ENCODE results near the gene LCMT1. TPM values are rescaled to one million over a fixed set of nuclear protein-coding genes. Genes with fewer than 3 reads are reported as not detected.
"Not testable (repeated sequence)": the region's sequence is repeated elsewhere in the genome, so short reads cannot be mapped to it uniquely, and the experiment has no call there.

LCMT1 gene
- total RNA-seq: 10 to 100 TPM; 31.7 to 34.8 TPM
- polyA plus RNA-seq: 10 to 100 TPM; 21.0 to 30.3 TPM
- long read RNA-seq, donor 1, transcript LCMT1-209 (2 exons, 517 nt): major isoform, 12 of 29 reads
- long read RNA-seq, donor 1, transcript LCMT1-203 (11 exons, 1,368 nt): minor isoform, 8 of 29 reads
- long read RNA-seq, donor 1, partial matches to known transcripts: 6 of 29 reads
- long read RNA-seq, donor 1, other reads (novel, unspliced or antisense): 0 of 29 reads
- long read RNA-seq, donor 2, partial matches to known transcripts: 0 of 8 reads
- long read RNA-seq, donor 2, other reads (novel, unspliced or antisense): 0 of 8 reads
- long read RNA-seq, donor 3, transcript LCMT1-209 (2 exons, 517 nt): major isoform, 14 of 18 reads
- long read RNA-seq, donor 3, partial matches to known transcripts: 0 of 18 reads
- long read RNA-seq, donor 3, other reads (novel, unspliced or antisense): 0 of 18 reads
- long read RNA-seq, donor 4, transcript LCMT1-209 (2 exons, 517 nt): major isoform, 10 of 12 reads
- long read RNA-seq, donor 4, partial matches to known transcripts: 0 of 12 reads
- long read RNA-seq, donor 4, other reads (novel, unspliced or antisense): 0 of 12 reads
- long read RNA-seq, donor 5, transcript LCMT1-203 (11 exons, 1,368 nt): major isoform, 17 of 33 reads
- long read RNA-seq, donor 5, transcript LCMT1-209 (2 exons, 517 nt): minor isoform, 13 of 33 reads
- long read RNA-seq, donor 5, partial matches to known transcripts: 0 of 33 reads
- long read RNA-seq, donor 5, other reads (novel, unspliced or antisense): 0 of 33 reads

- peak within 1 kb of the TSS; percentile 69 for H3K4me3 ChIP-seq
- H3K27me3 ChIP-seq (ENCODE audit: control insufficient read depth in 3 of 3, insufficient read depth in 3 of 3, low read length in 2 of 3): no peaks in the 10 kb centered on the region
- H3K36me3 ChIP-seq (ENCODE audit: control insufficient read depth in 4 of 4, insufficient read depth in 4 of 4, low read length in 4 of 4): peaks cover 2 to 7% (median 3%) of the 10 kb centered on the region in 4 donors
- DNase-seq (peak; percentile 95 to 99 (median 99)), ATAC-seq (ENCODE audit: insufficient read depth, low FRiP score) (peak; percentile 87)
- peak within 1 kb of the TSS; percentile 82 to 95 for H3K27ac ChIP-seq (ENCODE audit: low read depth in 1 of 2, low read length in 1 of 2)
- H3K9me3 ChIP-seq (ENCODE audit: control insufficient read depth in 4 of 4, insufficient read depth in 3 of 4, low read length in 3 of 4): no peaks in the 10 kb centered on the region
- no peak for TF ChIP-seq CTCF (IDR thresholded peaks at IDR 0.05; ENCODE audit: control extremely low read depth, extremely low read depth)
- peak within 1 kb of the TSS; percentile 84 to 88 for H3K9ac ChIP-seq (ENCODE audit: insufficient read depth in 1 of 2, low read length in 2 of 2)
- peaks cover 0 to 29% (median 6%) of the 10 kb centered on the region in 5 donors for H3K4me1 ChIP-seq (ENCODE audit: control insufficient read depth in 5 of 5, insufficient read depth in 5 of 5, low read length in 5 of 5)
- 0% methylated on average over 55 of the region's 55 CpGs for WGBS, 2 donors
Measured at GRCh38 chr16:25111403-25112166, at the start of gene LCMT1. Gene LCMT1 (plus strand): TSS chr16:25111742. CDS start chr16:25111884, 142 bp downstream.

GRCh38 chr16:25063102-25063501 lies 48.4 kb upstream of the LCMT1 start:
- DNase-seq: no peak
- H3K9ac ChIP-seq (ENCODE audit: insufficient read depth in 1 of 2, low read length in 2 of 2): no peak overlapping the region
- H3K36me3 ChIP-seq (ENCODE audit: control insufficient read depth in 4 of 4, insufficient read depth in 4 of 4, low read length in 4 of 4): no peaks in the 10 kb centered on the region
- no peak for TF ChIP-seq CTCF (IDR thresholded peaks at IDR 0.05; ENCODE audit: control extremely low read depth, extremely low read depth)
- no peaks in the 10 kb centered on the region for H3K27me3 ChIP-seq (ENCODE audit: control insufficient read depth in 3 of 3, insufficient read depth in 3 of 3, low read length in 2 of 3)
- peaks cover 0 to 2% (median 0%) of the 10 kb centered on the region in 4 donors for H3K9me3 ChIP-seq (ENCODE audit: control insufficient read depth in 4 of 4, insufficient read depth in 3 of 4, low read length in 3 of 4)
- peaks cover 0 to 11% (median 3%) of the 10 kb centered on the region in 5 donors for H3K4me1 ChIP-seq (ENCODE audit: control insufficient read depth in 5 of 5, insufficient read depth in 5 of 5, low read length in 5 of 5)
- peak overlapping the region in 1 of 2 donors; percentile 82 for H3K27ac ChIP-seq (ENCODE audit: low read depth in 1 of 2, low read length in 1 of 2)
- WGBS, 2 donors: 48 to 58% methylated on average over 3 of the region's 3 CpGs
- ATAC-seq (ENCODE audit: insufficient read depth, low FRiP score): no peak
- no peak overlapping the region for H3K4me3 ChIP-seq

- DNase-seq (no peak), ATAC-seq (ENCODE audit: insufficient read depth, low FRiP score) (no peak)
- Histone ChIP-seq H3K36me3 (ENCODE audit: control insufficient read depth in 4 of 4, insufficient read depth in 4 of 4, low read length in 4 of 4) (no peaks in the 10 kb centered on the region), H3K4me3 (no peak overlapping the region), H3K9ac (ENCODE audit: insufficient read depth in 1 of 2, low read length in 2 of 2) (no peak overlapping the region), H3K27ac (ENCODE audit: low read depth in 1 of 2, low read length in 1 of 2) (peak overlapping the region in 1 of 2 donors; percentile 82), H3K9me3 (ENCODE audit: control insufficient read depth in 4 of 4, insufficient read depth in 3 of 4, low read length in 3 of 4) (peaks cover 0 to 2% (median 0%) of the 10 kb centered on the region in 4 donors), H3K4me1 (ENCODE audit: control insufficient read depth in 5 of 5, insufficient read depth in 5 of 5, low read length in 5 of 5) (peaks cover 0 to 11% (median 3%) of the 10 kb centered on the region in 5 donors), H3K27me3 (ENCODE audit: control insufficient read depth in 3 of 3, insufficient read depth in 3 of 3, low read length in 2 of 3) (no peaks in the 10 kb centered on the region)
- TF ChIP-seq CTCF (IDR thresholded peaks at IDR 0.05; ENCODE audit: control extremely low read depth, extremely low read depth): no peak
- 85 to 87% methylated on average over 6 of the region's 6 CpGs for WGBS, 2 donors
Measured at GRCh38 chr16:25063865-25064264, 47.7 kb upstream of the LCMT1 start.

- peaks cover 0 to 11% (median 3%) of the 10 kb centered on the region in 5 donors for H3K4me1 ChIP-seq (ENCODE audit: control insufficient read depth in 5 of 5, insufficient read depth in 5 of 5, low read length in 5 of 5)
Measured at GRCh38 chr16:25064281-25064680, 47.3 kb upstream of the LCMT1 start.

More at GRCh38 chr16:25064281-25064680, 47.3 kb upstream of the LCMT1 start:
- not testable (repeated sequence) for DNase-seq; H3K4me3 ChIP-seq; H3K9me3 ChIP-seq (ENCODE audit: control insufficient read depth in 4 of 4, insufficient read depth in 3 of 4, low read length in 3 of 4); ATAC-seq (ENCODE audit: insufficient read depth, low FRiP score); H3K36me3 ChIP-seq (ENCODE audit: control insufficient read depth in 4 of 4, insufficient read depth in 4 of 4, low read length in 4 of 4); H3K9ac ChIP-seq (ENCODE audit: insufficient read depth in 1 of 2, low read length in 2 of 2); H3K27me3 ChIP-seq (ENCODE audit: control insufficient read depth in 3 of 3, insufficient read depth in 3 of 3, low read length in 2 of 3)
- 85 to 89% methylated on average over 1 of the region's 1 CpG for WGBS, 2 donors
- peak overlapping the region in 1 of 2 donors; percentile 65 for H3K27ac ChIP-seq (ENCODE audit: low read depth in 1 of 2, low read length in 1 of 2)

All from lung (tissue), 16 donors.